Muscle layer of colon (tissue), 2 donors: ENCODE measurements around the gene ARSI.

ENCODE experiments used
- H3K27ac ChIP-seq: one replicate; pipeline ENCODE4 v1.7.0; 2013; ENCODE audit warnings: low read depth, mild to moderate bottlenecking, low read length, moderate library complexity
- H3K27me3 ChIP-seq, 2 donors: one replicate each; pipeline ENCODE4 v1.7.0; 2013; ENCODE audit warnings: low read length in 2 of 2, mild to moderate bottlenecking in 2 of 2; ENCODE audit not compliant: insufficient read depth in 2 of 2, control insufficient read depth in 1 of 2
- H3K36me3 ChIP-seq: one replicate; pipeline ENCODE4 v1.7.0; 2013; ENCODE audit warnings: mild to moderate bottlenecking, low read length; ENCODE audit not compliant: insufficient read depth
- H3K4me1 ChIP-seq: one replicate; pipeline ENCODE4 v1.7.0; 2013; ENCODE audit warnings: mild to moderate bottlenecking, low read length; ENCODE audit not compliant: insufficient read depth
- H3K4me3 ChIP-seq, 2 donors: one replicate each; pipeline ENCODE4 v1.7.0; 2013; ENCODE audit warnings: low read length in 2 of 2, low read depth in 1 of 2, mild to moderate bottlenecking in 1 of 2, moderate library complexity in 1 of 2
- H3K9ac ChIP-seq: one replicate; pipeline ENCODE4 v1.7.0; 2013; ENCODE audit warnings: low read length
- H3K9me3 ChIP-seq: one replicate; pipeline ENCODE4 v1.7.0; 2013; ENCODE audit warnings: mild to moderate bottlenecking, low read length
- donor health status: abdominal sarcoma.
- donor health status: Adenocarcinoma of cecum.

ARSI gene

GRCh38 chr5:150302301-150303069 lies at the start of gene ARSI:
Gene ARSI, minus strand, starts transcription at chr5:150302905. Its CDS starts 532 bp downstream, at chr5:150302373.
- peak within 1 kb of the TSS; percentile 44 for H3K4me3 ChIP-seq
- H3K36me3 ChIP-seq: no peaks in the 10 kb centered on the region
- H3K9me3 ChIP-seq: no peaks in the 10 kb centered on the region
- H3K27me3 ChIP-seq: peaks cover 0 to 12% of the 10 kb centered on the region in 2 donors
- H3K27ac ChIP-seq: peak within 1 kb of the TSS; percentile 19
- H3K9ac ChIP-seq: no peak within 1 kb of the TSS
- peaks cover 45% of the 10 kb centered on the region for H3K4me1 ChIP-seq

- no peak overlapping the region for H3K27ac ChIP-seq
- H3K27me3 ChIP-seq: no peaks in the 10 kb centered on the region
- no peak overlapping the region for H3K4me3 ChIP-seq
- H3K4me1 ChIP-seq: no peaks in the 10 kb centered on the region
- no peaks in the 10 kb centered on the region for H3K9me3 ChIP-seq
- no peak overlapping the region for H3K9ac ChIP-seq
- H3K36me3 ChIP-seq: no peaks in the 10 kb centered on the region
Measured at GRCh38 chr5:150350524-150351344, 48.0 kb upstream of the ARSI start.

- Histone ChIP-seq H3K36me3 (no peaks in the 10 kb centered on the region), H3K9me3 (no peaks in the 10 kb centered on the region), H3K27me3 (no peaks in the 10 kb centered on the region), H3K4me3 (no peak overlapping the region), H3K9ac (no peak overlapping the region), H3K4me1 (no peaks in the 10 kb centered on the region), H3K27ac (no peak overlapping the region)
Measured at GRCh38 chr5:150349681-150350275, 47.1 kb upstream of the ARSI start.

- Histone ChIP-seq H3K9me3 (no peaks in the 10 kb centered on the region), H3K36me3 (no peaks in the 10 kb centered on the region), H3K27ac (no peak overlapping the region)
Measured at GRCh38 chr5:150347451-150347850, 44.7 kb upstream of the ARSI start.

GRCh38 chr5:150347003-150347402 lies 44.3 kb upstream of the ARSI start:
- Histone ChIP-seq H3K27ac (no peak overlapping the region), H3K27me3 (no peaks in the 10 kb centered on the region), H3K9ac (no peak overlapping the region), H3K4me1 (no peaks in the 10 kb centered on the region), H3K9me3 (no peaks in the 10 kb centered on the region), H3K36me3 (no peaks in the 10 kb centered on the region), H3K4me3 (no peak overlapping the region)

More at GRCh38 chr5:150347451-150347850, 44.7 kb upstream of the ARSI start:
- H3K4me3 ChIP-seq: no peak overlapping the region
- no peaks in the 10 kb centered on the region for H3K27me3 ChIP-seq
- no peaks in the 10 kb centered on the region for H3K4me1 ChIP-seq
- H3K9ac ChIP-seq: no peak overlapping the region

GRCh38 chr5:150346592-150346991 lies 43.9 kb upstream of the ARSI start:
- H3K4me3 ChIP-seq: no peak overlapping the region
- H3K36me3 ChIP-seq: no peaks in the 10 kb centered on the region
- H3K27ac ChIP-seq: no peak overlapping the region
- no peaks in the 10 kb centered on the region for H3K9me3 ChIP-seq
- no peaks in the 10 kb centered on the region for H3K27me3 ChIP-seq
- H3K4me1 ChIP-seq: no peaks in the 10 kb centered on the region
- no peak overlapping the region for H3K9ac ChIP-seq

GRCh38 chr5:150345716-150346115 lies 43.0 kb upstream of the ARSI start:
- Histone ChIP-seq H3K4me3 (no peak overlapping the region), H3K9ac (no peak overlapping the region), H3K4me1 (no peaks in the 10 kb centered on the region), H3K36me3 (no peaks in the 10 kb centered on the region), H3K9me3 (no peaks in the 10 kb centered on the region), H3K27ac (no peak overlapping the region), H3K27me3 (no peaks in the 10 kb centered on the region)

- no peak overlapping the region for H3K27ac ChIP-seq
Measured at GRCh38 chr5:150343994-150344631, 41.4 kb upstream of the ARSI start.

GRCh38 chr5:150342583-150342982 lies 39.9 kb upstream of the ARSI start:
- Histone ChIP-seq H3K27ac (no peak overlapping the region), H3K36me3 (no peaks in the 10 kb centered on the region), H3K9me3 (no peaks in the 10 kb centered on the region), H3K9ac (no peak overlapping the region), H3K27me3 (no peaks in the 10 kb centered on the region), H3K4me1 (no peaks in the 10 kb centered on the region), H3K4me3 (no peak overlapping the region)

More at GRCh38 chr5:150343994-150344631, 41.4 kb upstream of the ARSI start:
- Histone ChIP-seq H3K27me3 (no peaks in the 10 kb centered on the region), H3K9ac (no peak overlapping the region), H3K4me3 (no peak overlapping the region), H3K36me3 (no peaks in the 10 kb centered on the region), H3K4me1 (no peaks in the 10 kb centered on the region), H3K9me3 (no peaks in the 10 kb centered on the region)

GRCh38 chr5:150341989-150342388 lies 39.3 kb upstream of the ARSI start:
- no peaks in the 10 kb centered on the region for H3K27me3 ChIP-seq
- H3K9me3 ChIP-seq: no peaks in the 10 kb centered on the region
- H3K4me3 ChIP-seq: no peak overlapping the region
- H3K4me1 ChIP-seq: no peaks in the 10 kb centered on the region
- H3K27ac ChIP-seq: no peak overlapping the region
- H3K36me3 ChIP-seq: no peaks in the 10 kb centered on the region
- H3K9ac ChIP-seq: no peak overlapping the region

- Histone ChIP-seq H3K4me3 (no peak overlapping the region), H3K9me3 (no peaks in the 10 kb centered on the region), H3K36me3 (no peaks in the 10 kb centered on the region), H3K27me3 (no peaks in the 10 kb centered on the region), H3K4me1 (no peaks in the 10 kb centered on the region), H3K27ac (no peak overlapping the region), H3K9ac (no peak overlapping the region)
Measured at GRCh38 chr5:150341331-150341730, 38.6 kb upstream of the ARSI start.
